Small intestine (tissue), 7 donors: ENCODE measurements around the gene ZYX. TPM values are rescaled to one million over a fixed set of nuclear protein-coding genes. Genes with fewer than 3 reads are reported as not detected.

ENCODE experiments used
- DNase-seq, 2 donors: peaks; one replicate each; pipeline versions ENCODE4 v3.0.0 to v3.0.0-alpha.2; 2013
- FAIRE-seq: peaks from 2 replicates; lab custom pipeline; 2012; peaks lifted over from hg19 to GRCh38; lab: Jason Lieb, UNC
- H3K27ac ChIP-seq, 3 donors: one replicate each; pipeline ENCODE4 v1.5.1; 2013; ENCODE audit warnings: low read length in 2 of 3, mild to moderate bottlenecking in 2 of 3, control low read depth in 1 of 3, inconsistent platforms in 1 of 3, low read depth in 1 of 3, moderate library complexity in 1 of 3
- H3K27me3 ChIP-seq, 3 donors: one replicate each; pipeline ENCODE4 v1.6.1; 2013; ENCODE audit warnings: low read length in 3 of 3, inconsistent platforms in 1 of 3; ENCODE audit not compliant: control insufficient read depth in 3 of 3, insufficient read depth in 3 of 3
- H3K36me3 ChIP-seq, 3 donors: one replicate each; pipeline ENCODE4 v1.6.1; 2013; ENCODE audit warnings: low read length in 3 of 3, inconsistent platforms in 1 of 3, low read depth in 1 of 3, mild to moderate bottlenecking in 1 of 3, moderate library complexity in 1 of 3; ENCODE audit not compliant: control insufficient read depth in 3 of 3, insufficient read depth in 2 of 3
- H3K4me1 ChIP-seq, 3 donors: one replicate each; pipeline ENCODE4 v1.6.1; 2013; ENCODE audit warnings: low read length in 2 of 3, inconsistent platforms in 1 of 3, low read depth in 1 of 3, mild to moderate bottlenecking in 1 of 3, moderate library complexity in 1 of 3; ENCODE audit not compliant: control insufficient read depth in 3 of 3, insufficient read depth in 2 of 3
- H3K4me3 ChIP-seq, 3 donors: one replicate each; pipeline ENCODE4 v1.5.1; 2013; ENCODE audit warnings: low read length in 3 of 3, control low read depth in 1 of 3, inconsistent platforms in 1 of 3, low read depth in 1 of 3, mild to moderate bottlenecking in 1 of 3, moderate library complexity in 1 of 3
- H3K9me3 ChIP-seq, 2 donors: one replicate each; pipeline ENCODE4 v1.6.1; 2013; ENCODE audit warnings: low read depth in 1 of 2, low read length in 1 of 2; ENCODE audit not compliant: control insufficient read depth in 2 of 2, insufficient read depth in 1 of 2
- WGBS, 3 donors: extraction: QIAGEN DNeasy Blood & Tissue Kit; methylation state at CpG; one replicate each; pipeline ENCODE4 v1.1.7; 2013; 5-methylcytosine and 5-hydroxymethylcytosine counted together
- polyA plus RNA-seq, 4 donors: library from polyadenylated mRNA; stranded (reverse) in 3 of 4; unstranded in 1 of 4; fragments of 200-250 nt in 3 of 4; fragments of 120-200 nt in 1 of 4; gene quantifications; one replicate each; pipeline versions ENCODE4 v1.2.1 to v1.2.3, GENCODE V29; 2013
- donor health status: healthy with polysubstance abuse.
- donor health status: control.
- donor health status: control.
- donor health status: Bipolar disorder and iron deficiency.
- donor health status: healthy.

ZYX gene
- polyA plus RNA-seq, 4 donors, result 50.3 to 77.1 (median 62.0) TPM

- H3K27me3 ChIP-seq, result no peaks in the 10 kb centered on the region
- H3K4me1 ChIP-seq, result peaks cover 0 to 51% (median 2%) of the 10 kb centered on the region in 3 donors
- DNase-seq (no peak), FAIRE-seq (no peak)
- no peaks in the 10 kb centered on the region for H3K9me3 ChIP-seq
- no peak overlapping the region for H3K4me3 ChIP-seq
- peaks cover 5 to 100% (median 17%) of the 10 kb centered on the region in 3 donors for H3K36me3 ChIP-seq
- 80 to 87% (median 84%) methylated on average over 6 of the region's 6 CpGs for WGBS, 3 donors
- H3K27ac ChIP-seq, result no peak overlapping the region
Observed at GRCh38 chr7:143394777-143395176, 13.6 kb downstream of the ZYX start.

- Histone ChIP-seq H3K36me3 (peaks cover 5 to 95% (median 13%) of the 10 kb centered on the region in 3 donors), H3K4me3 (no peak overlapping the region), H3K4me1 (peaks cover 0 to 51% (median 2%) of the 10 kb centered on the region in 3 donors), H3K27me3 (no peaks in the 10 kb centered on the region), H3K27ac (peak overlapping the region in 1 of 3 donors; percentile 41), H3K9me3 (no peaks in the 10 kb centered on the region)
- FAIRE-seq, result no peak
- DNase-seq, result peak; percentile 63 to 75
- 59 to 73% (median 68%) methylated on average over 21 of the region's 21 CpGs for WGBS, 3 donors
Observed at GRCh38 chr7:143395187-143396149, 14.3 kb downstream of the ZYX start.

- DNase-seq, result no peak
- no peaks in the 10 kb centered on the region for H3K9me3 ChIP-seq
- H3K4me1 ChIP-seq, result peaks cover 0 to 50% (median 2%) of the 10 kb centered on the region in 3 donors
- H3K4me3 ChIP-seq, result no peak overlapping the region
- FAIRE-seq, result no peak
- H3K27me3 ChIP-seq, result no peaks in the 10 kb centered on the region
- peaks cover 5 to 93% (median 13%) of the 10 kb centered on the region in 3 donors for H3K36me3 ChIP-seq
- H3K27ac ChIP-seq, result peak overlapping the region in 1 of 3 donors; percentile 41
- WGBS, 3 donors, result 80 to 82% (median 81%) methylated on average over 7 of the region's 7 CpGs
Observed at GRCh38 chr7:143396182-143396581, 15.0 kb downstream of the ZYX start.

GRCh38 chr7:143396625-143397556 lies 15.7 kb downstream of the ZYX start:
- peaks cover 5 to 91% (median 11%) of the 10 kb centered on the region in 3 donors for H3K36me3 ChIP-seq
- no peak overlapping the region for H3K4me3 ChIP-seq
- peaks cover 0 to 43% (median 2%) of the 10 kb centered on the region in 3 donors for H3K4me1 ChIP-seq
- DNase-seq (no peak), FAIRE-seq (no peak)
- WGBS, 3 donors, result 88 to 93% (median 91%) methylated on average over 26 to 28 of the region's 28 CpGs
- no peak overlapping the region for H3K27ac ChIP-seq
- H3K9me3 ChIP-seq, result no peaks in the 10 kb centered on the region
- no peaks in the 10 kb centered on the region for H3K27me3 ChIP-seq

GRCh38 chr7:143397710-143398530 lies 16.8 kb downstream of the ZYX start:
- Histone ChIP-seq H3K36me3 (peaks cover 5 to 86% (median 11%) of the 10 kb centered on the region in 3 donors), H3K27ac (no peak overlapping the region), H3K4me1 (peaks cover 0 to 32% (median 2%) of the 10 kb centered on the region in 3 donors), H3K4me3 (no peak overlapping the region), H3K9me3 (no peaks in the 10 kb centered on the region), H3K27me3 (no peaks in the 10 kb centered on the region)
- DNase-seq (no peak), FAIRE-seq (no peak)
- 81 to 90% (median 84%) methylated on average over 16 of the region's 16 CpGs for WGBS, 3 donors

- Histone ChIP-seq H3K27ac (no peak overlapping the region), H3K4me3 (no peak overlapping the region), H3K4me1 (peaks cover 0 to 26% (median 2%) of the 10 kb centered on the region in 3 donors), H3K27me3 (no peaks in the 10 kb centered on the region), H3K9me3 (no peaks in the 10 kb centered on the region), H3K36me3 (peaks cover 5 to 79% (median 11%) of the 10 kb centered on the region in 3 donors)
- no peak for FAIRE-seq
- no peak for DNase-seq
- WGBS, 3 donors, result 90 to 93% (median 91%) methylated on average over 14 of the region's 14 CpGs
Observed at GRCh38 chr7:143398616-143399015, 17.5 kb downstream of the ZYX start.

GRCh38 chr7:143399151-143399550 lies 18.0 kb downstream of the ZYX start:
- H3K4me1 ChIP-seq, result peaks cover 0 to 20% (median 2%) of the 10 kb centered on the region in 3 donors
- H3K27me3 ChIP-seq, result no peaks in the 10 kb centered on the region
- 86 to 90% (median 86%) methylated on average over 8 of the region's 8 CpGs for WGBS, 3 donors
- FAIRE-seq (no peak), DNase-seq (no peak)
- peaks cover 5 to 74% (median 11%) of the 10 kb centered on the region in 3 donors for H3K36me3 ChIP-seq
- H3K9me3 ChIP-seq, result no peaks in the 10 kb centered on the region
- H3K4me3 ChIP-seq, result no peak overlapping the region
- no peak overlapping the region for H3K27ac ChIP-seq
